Forelimb muscle (tissue), 1 donor: ENCODE results near the gene TLK1. TPM values are rescaled to one million over a fixed set of nuclear protein-coding genes. Genes with fewer than 3 reads are reported as not detected.
"Not testable (repeated sequence)": the region's sequence is repeated elsewhere in the genome, so short reads cannot be mapped to it uniquely, and the experiment has no call there.

Experiments
- DNase-seq: peaks from one replicate; pipeline ENCODE4 v3.0.0-alpha.2; 2013; ENCODE audit warnings: low read depth
- polyA plus RNA-seq: library from polyadenylated mRNA; unstranded; fragments of 120-200 nt; gene quantifications from one replicate; pipeline ENCODE4 v1.2.1, GENCODE V29; 2013; ENCODE audit not compliant: insufficient read length

Gene TLK1
- polyA plus RNA-seq, 1 donor, result 19.0 TPM

DNA sequence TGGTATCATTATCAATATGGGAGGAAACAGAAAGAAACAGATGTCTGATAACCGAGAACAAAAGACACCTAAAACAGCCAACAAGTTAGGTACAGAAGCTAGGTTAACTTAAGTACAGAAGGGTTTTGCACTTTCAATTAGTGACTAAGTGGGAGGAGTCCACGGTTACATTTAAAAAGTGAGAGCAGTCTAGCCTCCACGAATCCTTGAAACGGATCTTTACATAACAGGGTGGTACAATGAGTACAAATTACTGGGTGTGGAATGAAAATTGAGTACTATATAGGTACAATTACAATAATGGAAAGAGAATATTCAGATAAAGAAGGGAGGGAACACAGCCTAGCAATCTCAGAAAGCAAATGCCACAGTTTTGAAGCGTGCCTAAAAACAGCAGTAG, 76.6 kb downstream of the TLK1 start:
- no peak for DNase-seq

DNA sequence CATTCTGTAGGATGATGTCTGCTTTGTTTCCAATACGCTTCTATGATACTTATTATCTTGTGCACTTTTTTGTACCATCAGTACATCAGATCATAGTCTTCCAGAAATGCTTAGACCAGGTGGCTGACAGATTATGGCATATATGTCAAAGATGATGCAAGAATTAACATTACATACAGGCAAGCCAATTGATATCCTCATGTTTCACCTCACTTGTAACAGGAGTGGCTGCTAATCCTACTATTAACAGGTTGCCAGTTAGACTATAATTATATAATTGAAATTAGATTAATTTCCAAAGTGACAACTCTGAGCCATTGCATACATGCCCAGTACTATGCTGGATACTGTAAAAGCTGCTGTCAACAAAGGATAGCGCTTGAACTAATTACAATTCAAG, 77.2 kb downstream of the TLK1 start:
- DNase-seq, result no peak

DNA sequence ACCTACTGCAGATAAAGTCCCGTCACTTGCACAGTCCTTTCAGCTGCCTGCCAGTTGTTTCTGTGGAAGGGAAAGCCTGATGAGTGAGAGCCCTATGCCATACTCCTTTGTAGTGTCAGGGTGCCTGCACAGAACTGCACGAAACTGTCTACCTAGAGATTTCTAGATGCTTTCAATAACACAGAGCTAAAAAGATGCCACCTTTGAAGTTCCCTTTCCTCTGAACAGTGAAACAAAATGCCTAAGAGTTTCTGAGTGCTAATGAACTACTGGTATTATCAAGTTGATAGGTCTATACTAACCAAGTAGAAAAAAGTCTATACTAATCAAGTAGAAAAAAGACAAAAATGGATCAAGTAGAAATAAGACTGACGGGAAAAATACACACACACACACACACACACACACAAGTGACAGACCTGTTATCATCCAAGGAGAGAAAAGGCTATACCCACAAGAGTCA, 79.0 kb downstream of the TLK1 start:
- no peak for DNase-seq

DNA sequence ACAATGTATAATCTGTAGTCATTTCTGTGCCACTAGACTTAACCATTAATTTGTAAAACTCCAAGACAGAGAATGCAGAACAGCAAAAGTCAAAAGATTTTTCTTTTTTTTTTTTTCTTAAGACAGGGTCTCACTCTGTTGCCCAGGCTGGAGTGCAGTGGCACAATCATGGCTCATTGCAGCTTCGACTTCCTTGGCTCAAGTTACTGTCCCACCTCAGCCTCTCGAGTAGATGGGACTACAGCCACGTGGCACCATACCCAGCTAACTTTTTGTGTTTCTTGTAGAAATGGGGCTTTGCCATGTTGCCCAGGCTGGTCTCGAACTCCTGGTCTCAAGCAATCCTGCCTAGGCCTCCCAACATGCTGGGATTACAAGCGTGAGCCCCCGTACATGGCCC, 80.1 kb downstream of the TLK1 start:
- no peak for DNase-seq

DNA sequence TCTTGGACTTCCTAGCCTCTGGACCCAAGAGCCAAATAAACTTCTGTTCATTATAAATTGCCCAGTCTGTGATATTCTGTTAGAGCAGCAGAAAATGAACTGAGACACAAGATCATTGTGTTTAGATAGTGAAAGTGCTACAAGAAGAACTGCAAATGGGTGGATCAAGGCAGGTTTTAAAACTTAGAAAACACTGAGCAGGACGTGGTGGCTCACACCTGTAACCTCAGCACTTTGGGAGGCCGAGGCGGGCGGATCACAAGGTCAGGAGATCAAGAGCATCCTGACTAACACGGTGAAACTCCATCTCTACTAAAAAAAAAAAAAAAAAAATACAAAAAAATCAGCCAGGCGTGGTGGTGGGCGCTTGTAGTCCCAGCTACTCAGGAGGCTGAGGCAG, 84.3 kb downstream of the TLK1 start:
- not testable (repeated sequence) for DNase-seq

DNA sequence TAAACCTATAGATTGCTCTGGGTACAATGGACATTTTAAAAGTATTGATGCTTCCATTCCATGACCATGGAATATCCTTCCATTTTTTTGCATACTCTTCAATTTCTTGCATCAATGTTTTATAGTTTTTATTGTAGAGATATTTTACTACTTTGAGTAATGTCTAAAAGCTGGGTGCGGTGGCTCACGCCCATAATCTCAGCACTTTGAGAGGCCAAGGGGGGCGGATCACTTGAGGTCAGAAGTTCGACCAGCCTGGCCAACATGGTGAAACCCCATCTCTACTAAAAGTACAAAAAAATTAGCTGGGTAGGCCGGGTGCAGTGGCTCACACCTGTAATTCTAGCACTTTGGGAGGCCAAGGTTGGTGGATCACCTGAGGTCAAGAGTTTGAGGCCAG, 88.5 kb downstream of the TLK1 start:
- no peak for DNase-seq

DNA sequence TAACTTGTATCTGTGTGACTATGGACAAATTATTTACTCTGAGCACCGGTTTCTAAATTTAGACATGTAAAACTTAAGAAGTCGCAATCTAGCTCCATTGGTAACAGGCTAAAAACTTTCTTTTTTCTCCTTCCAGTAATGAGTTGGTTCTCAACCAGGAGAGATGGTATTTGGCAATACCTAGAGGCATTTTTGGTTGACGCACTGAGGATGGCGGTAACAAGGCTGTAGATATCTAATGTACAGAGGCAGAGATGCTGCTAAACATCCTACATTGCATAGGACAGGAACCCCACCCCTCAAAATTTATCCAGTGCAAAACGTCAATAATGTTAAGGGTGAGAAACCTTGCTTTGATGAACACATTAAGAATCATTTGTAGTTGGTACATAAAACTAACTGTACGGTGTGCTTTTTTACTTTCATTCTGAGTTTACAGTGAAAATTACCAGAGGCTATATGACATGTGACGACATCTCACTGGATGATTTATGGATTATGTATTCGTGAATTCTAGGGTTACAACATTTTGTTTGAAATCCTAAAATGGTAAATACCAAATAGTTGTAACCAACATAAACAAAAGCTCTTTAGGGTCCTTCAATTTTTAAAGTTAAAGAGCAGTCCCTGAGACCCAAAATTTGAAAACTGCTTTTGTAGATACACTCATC, 91.3 kb downstream of the TLK1 start:
- DNase-seq, result no peak

DNA sequence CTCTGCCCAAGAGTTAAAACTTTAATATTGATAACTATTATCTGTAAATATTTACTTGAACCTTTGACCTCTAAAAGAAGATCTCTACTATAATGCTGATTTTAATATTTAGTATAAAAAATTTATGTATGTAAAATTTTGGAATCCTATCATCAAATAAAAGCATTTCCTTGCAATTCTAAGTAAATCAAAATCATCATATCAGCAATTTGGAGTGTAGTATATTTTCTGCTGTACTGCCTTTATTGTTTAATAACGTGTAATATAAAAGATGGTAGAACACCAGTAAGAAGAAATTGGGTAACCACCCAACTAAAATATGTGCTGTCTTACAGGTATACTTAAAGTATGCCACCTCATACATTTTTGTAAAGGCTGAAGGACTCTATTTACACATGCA, 94.6 kb downstream of the TLK1 start:
- no peak for DNase-seq

DNA sequence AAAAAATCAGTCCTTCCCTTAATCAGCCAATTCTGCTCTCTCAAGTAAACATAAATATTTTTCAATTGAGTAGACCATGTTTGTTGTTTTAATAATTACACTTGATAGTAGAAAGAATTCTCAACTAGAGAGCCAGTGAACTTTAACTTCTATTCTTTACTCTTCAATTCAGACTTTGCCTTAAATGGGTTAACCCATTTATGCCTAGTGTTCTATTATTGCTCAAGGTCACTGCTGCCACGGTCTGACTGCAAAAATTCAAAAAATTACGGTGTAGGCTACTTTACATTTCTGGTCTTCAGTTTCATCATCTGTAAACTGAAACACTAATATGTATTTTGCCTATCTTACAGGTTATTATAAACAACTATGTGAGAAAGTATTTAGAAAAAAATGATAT, 103.1 kb downstream of the TLK1 start:
- DNase-seq, result no peak

DNA sequence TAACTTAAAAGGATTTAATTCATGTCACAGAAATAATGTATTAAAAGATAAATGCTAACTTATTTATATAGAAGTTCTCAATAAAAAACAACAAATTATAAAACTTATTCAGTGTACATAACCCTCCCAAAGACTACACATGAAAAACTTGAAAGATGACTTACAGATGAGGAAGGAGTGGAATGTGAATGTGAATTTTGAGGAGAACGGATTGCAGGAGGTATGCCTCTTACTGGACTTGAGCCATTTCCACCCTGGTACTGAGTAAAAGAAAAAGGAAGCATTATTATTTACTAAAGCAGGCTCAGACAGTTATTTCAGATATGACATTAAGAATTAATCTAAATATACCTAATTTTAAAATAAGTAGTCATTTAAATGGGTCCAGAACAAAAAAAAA, 104.4 kb downstream of the TLK1 start:
- no peak for DNase-seq

DNA sequence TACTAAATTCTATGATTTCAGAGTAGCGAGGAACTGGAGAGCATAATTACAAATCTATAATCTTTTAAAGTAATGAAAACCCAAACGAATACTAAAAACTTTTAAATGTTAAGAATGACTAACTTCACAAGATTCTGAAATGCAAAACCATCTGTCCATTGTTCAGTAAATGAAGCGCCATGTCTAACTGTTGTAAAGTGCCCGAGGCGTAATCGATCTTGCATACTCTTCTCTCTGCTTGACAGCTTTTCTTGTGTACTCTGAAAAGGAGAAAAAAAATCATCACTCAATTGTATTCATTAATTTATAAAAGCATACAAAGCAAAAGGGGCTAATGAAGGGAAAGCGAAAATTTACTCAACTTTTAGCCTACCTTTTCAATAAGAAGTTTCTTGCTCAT, 111.0 kb downstream of the TLK1 start:
- DNase-seq, result no peak

DNA sequence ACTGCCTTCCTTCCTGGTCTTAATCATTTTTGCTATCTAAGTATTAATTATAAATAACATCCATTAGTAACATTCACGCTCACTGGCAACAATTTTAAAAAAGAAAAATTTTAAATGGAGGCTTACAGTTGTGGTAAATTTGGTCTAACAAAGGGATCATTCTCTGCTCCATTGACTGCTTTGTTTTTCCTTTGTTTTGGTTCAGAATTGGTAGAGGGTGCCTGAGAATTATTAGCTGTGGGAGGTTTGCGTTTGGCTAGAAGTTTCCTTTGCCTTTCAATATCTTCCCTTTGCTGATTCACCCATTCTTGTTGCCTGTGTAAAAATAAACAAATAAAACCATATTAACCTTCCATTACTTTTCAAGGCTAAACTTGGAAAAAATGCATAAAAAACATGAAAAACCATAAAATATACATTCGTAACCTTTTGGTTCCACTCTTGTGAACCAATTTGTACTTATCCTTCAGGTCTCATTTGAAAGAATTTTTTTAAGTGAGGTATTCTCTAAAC, 114.6 kb downstream of the TLK1 start:
- DNase-seq, result no peak

DNA sequence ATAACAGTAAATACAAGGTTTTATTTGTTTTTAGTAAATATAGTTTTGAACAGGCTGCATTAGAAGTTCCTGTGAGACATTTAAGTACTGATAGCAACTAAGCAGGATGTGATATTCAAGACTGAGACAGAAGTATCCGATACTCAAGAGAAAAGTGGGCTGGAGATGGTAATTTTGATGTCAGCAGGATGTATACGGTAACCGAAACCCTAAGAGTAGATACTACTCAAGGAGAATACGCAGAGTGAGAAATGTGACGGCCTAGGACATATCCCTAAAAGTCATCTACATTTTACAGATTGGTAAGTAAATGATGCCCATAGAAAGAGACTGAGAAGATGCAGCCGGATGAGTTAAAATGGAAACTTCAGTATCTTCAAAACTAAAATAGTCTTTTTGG, 116.3 kb downstream of the TLK1 start:
- DNase-seq, result no peak

DNA sequence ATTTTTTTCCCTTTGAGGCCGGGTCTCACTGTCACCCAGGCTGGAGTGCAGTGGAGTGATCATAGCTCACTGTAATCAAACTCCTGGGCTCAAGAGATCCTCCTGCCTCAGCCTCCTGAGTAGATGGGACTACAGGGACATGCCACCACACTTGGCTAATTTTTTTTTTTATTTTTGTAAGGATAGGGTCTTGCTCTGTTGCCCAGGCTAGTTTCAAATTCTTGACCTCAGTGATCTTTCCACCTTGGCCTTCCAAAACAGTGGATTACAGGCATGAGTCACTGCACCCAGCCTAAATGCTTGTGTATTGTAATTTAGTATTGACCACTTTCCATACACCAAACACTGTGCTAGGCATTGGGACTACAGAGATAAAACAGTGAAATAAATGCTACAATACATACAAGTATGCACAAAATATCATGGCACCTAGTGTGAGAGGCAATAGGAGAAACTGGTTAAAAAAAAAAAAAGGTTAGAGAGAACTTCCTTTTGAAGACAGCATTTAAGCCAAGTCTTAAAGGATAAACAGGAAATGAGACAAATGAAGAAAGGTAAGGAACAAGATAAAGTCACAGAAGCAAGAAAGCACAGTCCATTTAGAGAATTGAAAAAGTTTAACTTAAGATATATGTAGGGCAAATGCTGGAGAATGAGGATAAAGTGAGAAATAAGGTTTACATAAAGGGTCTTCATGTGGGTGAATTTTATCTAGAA, 118.3 kb downstream of the TLK1 start:
- DNase-seq, result no peak

DNA sequence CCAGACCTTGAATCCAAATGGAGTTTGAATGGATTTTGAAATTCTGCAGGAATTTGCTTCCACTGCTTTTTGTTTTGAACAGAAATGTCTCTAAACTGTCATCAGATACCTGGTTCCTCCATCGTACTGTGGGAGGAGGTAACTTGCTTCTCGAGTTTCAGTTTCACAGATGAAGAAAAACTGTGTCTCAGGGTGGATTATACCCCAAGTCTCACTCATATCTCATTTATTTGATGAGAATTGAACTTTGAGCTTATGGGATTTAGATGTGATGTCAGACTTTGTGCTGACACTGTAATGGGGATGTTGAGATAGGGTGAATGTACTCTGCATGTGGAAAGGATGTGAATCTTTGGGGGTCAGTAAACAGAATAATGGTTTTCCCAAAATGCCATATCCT, 124.2 kb downstream of the TLK1 start:
- DNase-seq, result no peak

DNA sequence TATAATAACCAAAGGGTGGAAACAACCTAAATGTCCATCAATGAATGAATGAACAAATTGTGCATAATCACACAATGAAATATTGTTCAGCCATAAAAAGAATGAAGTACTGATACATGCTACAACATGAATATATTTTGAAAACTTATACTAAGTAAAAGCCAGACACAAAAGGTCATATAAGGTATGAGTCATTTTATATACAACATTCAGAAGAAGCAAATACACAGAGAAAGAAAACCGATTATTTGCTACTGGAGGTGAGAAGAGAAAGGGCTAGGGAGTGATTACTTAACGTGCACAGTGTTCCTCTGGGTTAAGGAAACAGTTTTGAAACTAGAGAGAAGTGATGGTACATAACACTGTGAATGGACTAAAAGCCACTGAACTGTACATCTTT, 126.4 kb downstream of the TLK1 start:
- DNase-seq, result no peak

DNA sequence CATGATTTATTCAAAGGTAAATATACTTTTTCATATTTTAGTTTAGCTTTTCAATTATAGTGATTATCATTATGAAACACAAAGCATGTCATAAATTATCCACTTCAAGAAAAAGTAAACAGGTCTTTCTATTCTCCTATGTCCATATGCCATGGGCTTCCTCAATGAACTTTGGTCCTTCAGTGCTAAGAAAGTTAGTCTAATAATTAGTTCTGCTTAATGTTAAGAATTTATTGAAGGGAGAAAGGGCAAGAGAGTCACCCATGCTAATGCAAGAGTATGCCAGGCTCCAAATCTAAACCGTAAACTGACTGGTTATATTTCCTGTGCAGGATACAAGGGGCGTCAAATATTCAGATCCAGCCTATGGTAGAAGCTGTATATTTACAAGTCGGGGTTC, 135.5 kb downstream of the TLK1 start:
- DNase-seq, result no peak

DNA sequence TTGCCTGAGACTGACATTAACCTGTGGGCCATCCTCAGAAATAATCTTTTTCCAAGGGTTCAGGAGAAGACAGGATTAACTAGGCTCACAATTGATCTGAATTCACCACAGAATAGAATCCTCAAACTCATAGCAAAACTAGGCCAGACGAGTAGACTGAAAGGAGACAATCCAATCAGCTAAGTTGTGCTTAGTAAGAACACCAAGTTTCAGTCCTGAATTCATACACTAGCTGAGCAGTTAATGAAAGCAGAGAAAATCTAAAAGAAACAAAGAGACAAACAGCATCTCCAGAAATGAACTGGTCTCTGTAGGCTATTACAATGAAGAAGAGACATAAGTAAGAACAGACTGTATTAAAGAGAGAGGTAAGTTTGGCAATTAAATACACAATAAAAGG, 142.2 kb downstream of the TLK1 start:
- DNase-seq, result no peak

DNA sequence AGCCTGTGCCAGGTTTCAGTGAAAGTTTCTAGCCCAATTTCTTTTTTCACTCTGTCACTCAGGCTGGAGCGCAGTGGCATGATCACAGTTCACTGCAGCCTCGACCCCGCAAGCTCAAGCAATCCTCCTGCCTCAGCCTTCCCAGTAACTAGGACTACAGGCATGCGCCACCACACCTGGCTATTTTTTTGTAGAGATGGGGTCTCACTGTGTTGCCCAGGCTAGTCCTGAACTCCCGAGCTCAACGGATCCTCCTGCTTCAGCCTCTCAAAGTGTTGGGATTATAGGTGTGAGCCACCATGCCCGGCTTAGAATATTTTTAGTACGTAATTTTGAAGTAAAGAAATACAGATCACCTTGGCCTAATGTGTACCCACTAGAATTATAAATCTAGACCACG, 144.6 kb downstream of the TLK1 start:
- no peak for DNase-seq

DNA sequence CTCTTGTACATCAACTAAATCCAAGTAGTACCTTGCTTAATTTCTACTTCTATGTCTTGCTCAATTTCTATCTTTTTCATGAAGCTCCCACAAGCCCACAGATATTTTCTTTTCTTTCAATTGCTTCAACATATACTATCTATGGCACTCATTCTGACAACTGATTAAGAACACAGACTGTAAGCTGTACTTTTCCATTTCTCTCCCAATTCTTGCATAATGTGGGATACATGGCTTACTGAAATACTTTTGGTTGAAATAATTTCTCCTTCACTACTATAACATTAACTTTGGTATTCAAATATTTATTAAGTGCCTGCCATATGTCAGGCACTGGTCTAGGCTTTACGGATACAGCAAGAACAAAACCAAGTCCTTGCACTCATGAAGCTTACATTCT, 146.8 kb downstream of the TLK1 start:
- DNase-seq, result no peak

DNA sequence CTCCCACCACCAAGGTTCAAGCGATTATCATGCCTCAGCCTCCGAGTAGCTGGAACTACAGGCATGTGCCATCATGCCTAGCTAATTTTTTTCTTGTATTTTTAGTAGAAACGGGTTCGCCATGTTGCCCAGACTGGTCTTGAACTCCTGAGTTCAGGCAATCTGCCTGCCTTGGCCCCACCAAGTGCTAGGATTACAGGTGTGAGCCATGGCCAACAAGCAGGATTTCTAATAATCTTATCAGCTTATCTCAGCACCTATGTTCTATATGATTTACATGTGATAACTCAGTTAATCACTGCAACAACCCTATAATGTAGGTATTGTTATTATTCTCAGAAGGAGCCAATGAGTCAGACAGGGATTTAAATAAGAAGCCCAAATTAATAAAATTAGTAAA, 151.3 kb downstream of the TLK1 start:
- DNase-seq, result no peak

DNA sequence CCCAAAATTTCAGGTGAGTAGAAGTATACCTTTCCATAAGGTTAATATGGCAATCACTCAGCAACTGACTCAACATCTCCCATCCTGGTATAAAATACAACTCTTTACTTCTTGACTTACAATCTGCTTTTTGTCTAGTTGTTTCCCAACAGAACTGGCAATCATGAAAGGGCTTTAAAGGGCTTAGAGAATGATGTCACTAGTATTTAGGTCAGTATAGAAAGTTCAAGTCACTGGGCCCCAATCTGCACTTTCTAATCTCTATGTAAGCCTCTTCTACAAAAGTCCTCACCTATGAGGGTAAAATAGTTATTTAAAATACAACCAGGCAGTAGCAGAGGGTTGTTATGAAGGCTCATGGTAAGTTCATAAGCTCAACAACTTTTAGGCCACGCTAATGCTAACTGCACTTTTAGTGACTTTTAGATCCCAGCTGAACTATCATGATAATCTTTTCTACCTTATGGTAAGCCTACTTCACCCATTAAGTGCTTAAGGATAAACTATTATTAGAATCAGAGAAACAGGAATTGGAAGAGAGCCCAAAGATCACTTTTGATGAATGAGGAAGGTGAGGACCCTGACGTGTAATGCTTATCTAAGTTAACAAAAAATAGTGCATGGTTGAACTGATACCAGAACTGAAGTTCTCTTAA, 152.0 kb downstream of the TLK1 start:
- no peak for DNase-seq

DNA sequence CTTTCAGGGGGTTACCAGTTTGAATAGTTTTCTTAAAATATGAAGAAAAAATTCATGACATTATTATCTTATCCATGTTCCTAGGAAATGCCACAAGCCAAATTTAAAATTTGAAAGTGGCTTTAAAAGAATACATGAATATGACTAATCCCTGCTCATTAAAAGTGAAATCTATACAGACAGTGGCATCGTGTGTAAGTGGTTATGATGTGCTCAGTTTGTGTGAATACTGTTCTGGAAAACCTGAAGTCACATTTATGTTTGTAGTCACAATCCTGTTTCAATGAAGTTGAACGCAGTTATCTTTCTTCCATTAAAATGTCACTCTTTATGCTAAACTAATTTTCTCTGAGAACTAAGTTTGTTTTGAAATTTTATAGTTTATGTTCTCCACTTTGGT, 155.9 kb downstream of the TLK1 start:
- no peak for DNase-seq
